Measurements from ENCODE around the gene TARBP2. TPM values are rescaled to one million over a fixed set of nuclear protein-coding genes. Genes with fewer than 3 reads are reported as not detected.

TARBP2 gene
- total RNA-seq, 6 experiments from 2014 or later = 15.1 to 20.8 (median 17.8) TPM

- ATAC-seq (peak in 1 of 4 donors; percentile 7), DNase-seq (peak in 1 of 3 donors; percentile 48)
- Histone ChIP-seq H3K27ac (no peak overlapping the region), H3K36me3 (peaks cover 16 to 49% (median 27%) of the 10 kb centered on the region in 4 donors), H3K4me3 (no peak overlapping the region), H3K9me3 (no peaks in the 10 kb centered on the region), H3K4me1 (no peaks in the 10 kb centered on the region), H3K27me3 (no peaks in the 10 kb centered on the region)
- TF ChIP-seq POLR2A (IDR thresholded peaks at IDR 0.05) (no peak), CTCF (IDR thresholded peaks at IDR 0.05) (no peak)
- intact Hi-C loops (cut with DNase I) = no loop called here
- WGBS (ENCODE audit: insufficient coverage, low coverage, low lambda C conversion rate, missing lambda C conversion rate) = 61% methylated on average over 6 of the region's 9 CpGs
Measured at GRCh38 chr12:53483225-53483978, 17.7 kb upstream of the TARBP2 start.

GRCh38 chr12:53483979-53484377 lies 17.1 kb upstream of the TARBP2 start:
- intact Hi-C loops (cut with DNase I) = no loop called here
- no peak overlapping the region for H3K27ac ChIP-seq
- TF ChIP-seq CTCF (IDR thresholded peaks at IDR 0.05) (no peak), POLR2A (IDR thresholded peaks at IDR 0.05) (no peak)
- no peak overlapping the region for H3K4me3 ChIP-seq
- ATAC-seq = peak in 1 of 4 donors; percentile 5
- no peaks in the 10 kb centered on the region for H3K9me3 ChIP-seq
- WGBS (ENCODE audit: insufficient coverage, low coverage, low lambda C conversion rate, missing lambda C conversion rate) = 78% methylated on average over 4 of the region's 4 CpGs
- no peaks in the 10 kb centered on the region for H3K4me1 ChIP-seq
- peaks cover 16 to 43% (median 22%) of the 10 kb centered on the region in 4 donors for H3K36me3 ChIP-seq
- DNase-seq = no peak
- H3K27me3 ChIP-seq = no peaks in the 10 kb centered on the region

GRCh38 chr12:53484686-53485575 lies 16.2 kb upstream of the TARBP2 start:
- no peak for DNase-seq
- Histone ChIP-seq H3K36me3 (peaks cover 7 to 34% (median 15%) of the 10 kb centered on the region in 4 donors), H3K4me1 (no peaks in the 10 kb centered on the region), H3K27ac (no peak overlapping the region), H3K27me3 (no peaks in the 10 kb centered on the region), H3K4me3 (no peak overlapping the region), H3K9me3 (no peaks in the 10 kb centered on the region)
- intact Hi-C loops (cut with DNase I) = loop anchor here in 1 of 2 donors (5.0 kb wide), 1 partner anchor 33 kb away; the partner anchor contains the start of gene PCBP2
- TF ChIP-seq POLR2A (IDR thresholded peaks at IDR 0.05) (no peak), CTCF (IDR thresholded peaks at IDR 0.05) (no peak)
- 83% methylated on average over 5 of the region's 10 CpGs for WGBS (ENCODE audit: insufficient coverage, low coverage, low lambda C conversion rate, missing lambda C conversion rate)
- no peak for ATAC-seq

- TF ChIP-seq POLR2A (IDR thresholded peaks at IDR 0.05) (no peak), CTCF (IDR thresholded peaks at IDR 0.05) (no peak)
- no peaks in the 10 kb centered on the region for H3K9me3 ChIP-seq
- H3K4me3 ChIP-seq = no peak overlapping the region
- H3K27me3 ChIP-seq = no peaks in the 10 kb centered on the region
- DNase-seq (no peak), ATAC-seq (peak in 1 of 4 donors; percentile 9)
- H3K4me1 ChIP-seq = no peaks in the 10 kb centered on the region
- intact Hi-C loops (cut with DNase I) = loop anchor here in 1 of 2 donors (5.0 kb wide), 1 partner anchor 34 kb away; the partner anchor contains the start of gene PCBP2
- WGBS (ENCODE audit: insufficient coverage, low coverage, low lambda C conversion rate, missing lambda C conversion rate) = 87% methylated on average over 3 of the region's 10 CpGs
- H3K27ac ChIP-seq = no peak overlapping the region
- peaks cover 0 to 23% (median 5%) of the 10 kb centered on the region in 4 donors for H3K36me3 ChIP-seq
Measured at GRCh38 chr12:53485955-53486735, 14.9 kb upstream of the TARBP2 start.
